ENCODE results near the gene COL23A1. TPM values are rescaled to one million over a fixed set of nuclear protein-coding genes. Genes with fewer than 3 reads are reported as not detected.
"Not testable (repeated sequence)": the region's sequence is repeated elsewhere in the genome, so short reads cannot be mapped to it uniquely, and the experiment has no call there.

COL23A1 gene
- polyA plus RNA-seq, 3 donors: 0.11 to 0.21 TPM; not detected in 1

- H3K27ac ChIP-seq (ENCODE audit: low read depth in 1 of 2, low read length in 2 of 2): no peak overlapping the region
- H2AFZ ChIP-seq (ENCODE audit: insufficient read depth, low read depth, low read length, poor library complexity, severe bottlenecking): no peak overlapping the region
- H3K27me3 ChIP-seq (ENCODE audit: control insufficient read depth in 2 of 2, insufficient read depth in 2 of 2, low read length in 2 of 2): no peaks in the 10 kb centered on the region
- no peaks in the 10 kb centered on the region for H3K79me2 ChIP-seq (ENCODE audit: insufficient read depth, low read length)
- TF ChIP-seq CTCF (IDR thresholded peaks at IDR 0.05): no peak
- no peaks in the 10 kb centered on the region for H3K36me3 ChIP-seq (replicated peaks in 1 of 2; ENCODE audit: control insufficient read depth in 1 of 2, insufficient read depth in 2 of 2, low read length in 2 of 2)
- Mint-ChIP-seq H3K27me3 (ENCODE audit: low read depth in 3 of 3) (peaks cover 0 to 2% (median 1%) of the 10 kb centered on the region in 3 donors), H3K9me3 (peaks cover 0 to 11% (median 2%) of the 10 kb centered on the region in 7 donors), H3K36me3 (no peaks in the 10 kb centered on the region), H3K4me1 (no peaks in the 10 kb centered on the region), H3K27ac (no peak overlapping the region), H3K4me3 (no peak overlapping the region)
- no peaks in the 10 kb centered on the region for H4K20me1 ChIP-seq (ENCODE audit: insufficient read depth, low read length)
- DNase-seq: no peak
- H3K9me3 ChIP-seq (replicated peaks in 1 of 2; ENCODE audit: control insufficient read depth in 1 of 2, insufficient read depth in 1 of 2, low read length in 2 of 2): no peaks in the 10 kb centered on the region
- intact Hi-C loops (cut with micrococcal nuclease): no loop called here
- H3K4me2 ChIP-seq (replicated peaks; ENCODE audit: extremely low read depth, low read length, poor library complexity, severe bottlenecking): no peak overlapping the region
- 95% methylated on average over 14 of the region's 17 CpGs for WGBS (ENCODE audit: insufficient coverage)
- no peak overlapping the region for H3K9ac ChIP-seq (ENCODE audit: insufficient read depth, low read length, poor library complexity, severe bottlenecking)
- no peak overlapping the region for H3K4me3 ChIP-seq (replicated peaks in 1 of 3; ENCODE audit: low read depth in 2 of 3, low read length in 3 of 3)
- H3K4me1 ChIP-seq (ENCODE audit: control insufficient read depth in 1 of 2, insufficient read depth in 2 of 2, low read length in 2 of 2): no peaks in the 10 kb centered on the region
These were observed 285.2 kb downstream of the COL23A1 start for GRCh38 chr5:178304761-178305645.

GRCh38 chr5:178304016-178304415 is 286.2 kb downstream of the COL23A1 start:
- H2AFZ ChIP-seq (ENCODE audit: insufficient read depth, low read depth, low read length, poor library complexity, severe bottlenecking): no peak overlapping the region
- H4K20me1 ChIP-seq (ENCODE audit: insufficient read depth, low read length): no peaks in the 10 kb centered on the region
- no peaks in the 10 kb centered on the region for H3K4me1 ChIP-seq (ENCODE audit: control insufficient read depth in 1 of 2, insufficient read depth in 2 of 2, low read length in 2 of 2)
- Mint-ChIP-seq H3K9me3 (peaks cover 0 to 11% (median 2%) of the 10 kb centered on the region in 7 donors), H3K36me3 (no peaks in the 10 kb centered on the region), H3K4me3 (no peak overlapping the region), H3K27ac (no peak overlapping the region), H3K27me3 (ENCODE audit: low read depth in 3 of 3) (peaks cover 0 to 1% (median 0%) of the 10 kb centered on the region in 3 donors), H3K4me1 (no peaks in the 10 kb centered on the region)
- intact Hi-C loops (cut with micrococcal nuclease): no loop called here
- no peaks in the 10 kb centered on the region for H3K9me3 ChIP-seq (replicated peaks in 1 of 2; ENCODE audit: control insufficient read depth in 1 of 2, insufficient read depth in 1 of 2, low read length in 2 of 2)
- H3K4me2 ChIP-seq (replicated peaks; ENCODE audit: extremely low read depth, low read length, poor library complexity, severe bottlenecking): no peak overlapping the region
- no peak overlapping the region for H3K27ac ChIP-seq (ENCODE audit: low read depth in 1 of 2, low read length in 2 of 2)
- H3K4me3 ChIP-seq (replicated peaks in 1 of 3; ENCODE audit: low read depth in 2 of 3, low read length in 3 of 3): no peak overlapping the region
- no peaks in the 10 kb centered on the region for H3K36me3 ChIP-seq (replicated peaks in 1 of 2; ENCODE audit: control insufficient read depth in 1 of 2, insufficient read depth in 2 of 2, low read length in 2 of 2)
- no peak for TF ChIP-seq CTCF (IDR thresholded peaks at IDR 0.05)
- no peak overlapping the region for H3K9ac ChIP-seq (ENCODE audit: insufficient read depth, low read length, poor library complexity, severe bottlenecking)
- no peak for DNase-seq
- H3K79me2 ChIP-seq (ENCODE audit: insufficient read depth, low read length): no peaks in the 10 kb centered on the region
- H3K27me3 ChIP-seq (ENCODE audit: control insufficient read depth in 2 of 2, insufficient read depth in 2 of 2, low read length in 2 of 2): no peaks in the 10 kb centered on the region
- WGBS (ENCODE audit: insufficient coverage): 100% methylated on average over 9 of the region's 12 CpGs

DNA sequence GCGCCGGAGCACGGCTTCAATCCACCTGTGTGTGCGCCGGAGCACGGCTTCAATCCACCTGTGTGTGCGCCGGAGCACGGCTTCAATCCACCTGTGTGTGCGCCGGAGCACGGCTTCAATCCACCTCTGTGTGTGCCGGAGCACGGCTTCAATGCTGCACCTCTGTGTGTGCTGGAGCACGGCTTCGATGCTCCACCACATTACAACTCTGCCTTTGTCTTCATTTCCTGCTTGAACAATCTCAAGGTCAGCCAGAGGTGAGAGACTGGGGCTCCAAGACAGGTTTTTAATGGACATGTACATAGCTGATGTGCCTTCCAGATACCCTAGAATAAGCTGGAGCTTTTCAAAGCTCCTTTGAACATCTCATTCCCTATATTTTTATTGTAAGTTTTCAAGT is 287.9 kb downstream of the COL23A1 start:
- H3K4me3 ChIP-seq (replicated peaks in 1 of 3; ENCODE audit: low read depth in 2 of 3, low read length in 3 of 3); H3K9ac ChIP-seq (ENCODE audit: insufficient read depth, low read length, poor library complexity, severe bottlenecking); H2AFZ ChIP-seq (ENCODE audit: insufficient read depth, low read depth, low read length, poor library complexity, severe bottlenecking); H3K27me3 Mint-ChIP-seq (ENCODE audit: low read depth in 3 of 3); H3K79me2 ChIP-seq (ENCODE audit: insufficient read depth, low read length); H3K27ac Mint-ChIP-seq; H3K27ac ChIP-seq (ENCODE audit: low read depth in 1 of 2, low read length in 2 of 2); H3K36me3 Mint-ChIP-seq; H3K9me3 ChIP-seq (replicated peaks in 1 of 2; ENCODE audit: control insufficient read depth in 1 of 2, insufficient read depth in 1 of 2, low read length in 2 of 2); H3K4me2 ChIP-seq (replicated peaks; ENCODE audit: extremely low read depth, low read length, poor library complexity, severe bottlenecking); H4K20me1 ChIP-seq (ENCODE audit: insufficient read depth, low read length); intact Hi-C loops (cut with micrococcal nuclease); H3K4me3 Mint-ChIP-seq; H3K4me1 Mint-ChIP-seq; DNase-seq; H3K36me3 ChIP-seq (replicated peaks in 1 of 2; ENCODE audit: control insufficient read depth in 1 of 2, insufficient read depth in 2 of 2, low read length in 2 of 2); H3K4me1 ChIP-seq (ENCODE audit: control insufficient read depth in 1 of 2, insufficient read depth in 2 of 2, low read length in 2 of 2); H3K27me3 ChIP-seq (ENCODE audit: control insufficient read depth in 2 of 2, insufficient read depth in 2 of 2, low read length in 2 of 2): not testable (repeated sequence)
- H3K9me3 Mint-ChIP-seq: peaks cover 0 to 11% (median 2%) of the 10 kb centered on the region in 7 donors
- 87% methylated on average over 16 of the region's 16 CpGs for WGBS (ENCODE audit: insufficient coverage)
